ENCODE measurements around the gene IRF7.

The IRF7 gene

DNA sequence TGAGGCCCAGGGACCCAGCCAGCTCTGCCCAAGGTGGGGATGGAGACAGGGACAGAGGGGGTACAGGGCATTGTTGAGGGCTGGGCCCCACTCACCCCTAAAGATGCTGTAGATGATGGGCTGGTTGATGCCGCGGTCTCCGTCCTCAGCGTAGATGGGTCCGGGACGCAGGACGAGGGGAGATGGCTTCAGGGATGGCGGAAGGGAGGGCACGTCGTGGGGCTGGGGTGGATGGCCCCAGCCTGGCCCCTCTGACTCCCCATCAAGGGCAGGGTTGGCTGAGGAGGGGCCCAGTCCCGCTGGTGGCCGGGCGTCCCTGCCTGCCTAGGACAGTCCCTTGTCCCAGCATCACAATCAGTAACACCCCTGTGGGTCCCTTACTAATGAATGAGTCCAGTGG is 4.5 kb upstream of the IRF7 start:
- no peak for DNase-seq

DNA sequence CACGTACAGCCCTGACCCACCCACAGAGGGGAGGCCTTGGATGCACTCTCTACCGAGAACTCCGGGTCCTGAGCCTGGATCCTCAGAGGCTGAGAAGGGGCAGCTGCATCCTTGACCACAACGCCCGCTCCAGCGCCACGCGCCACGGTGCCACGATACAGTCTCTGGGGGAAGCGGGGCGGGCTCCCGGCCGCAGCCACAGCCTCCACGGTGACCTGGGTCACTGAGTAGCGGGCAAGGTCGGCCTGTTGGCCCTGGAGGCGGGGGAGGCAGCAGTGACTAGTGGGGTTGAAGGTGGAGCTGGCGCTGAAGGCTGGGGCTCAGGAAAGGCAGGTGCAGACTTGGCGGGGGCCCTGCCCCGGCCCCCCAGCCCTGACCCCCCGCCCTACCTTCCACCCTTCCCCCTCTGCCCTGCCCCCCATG is 3.9 kb upstream of the IRF7 start:
- DNase-seq = no peak

DNA sequence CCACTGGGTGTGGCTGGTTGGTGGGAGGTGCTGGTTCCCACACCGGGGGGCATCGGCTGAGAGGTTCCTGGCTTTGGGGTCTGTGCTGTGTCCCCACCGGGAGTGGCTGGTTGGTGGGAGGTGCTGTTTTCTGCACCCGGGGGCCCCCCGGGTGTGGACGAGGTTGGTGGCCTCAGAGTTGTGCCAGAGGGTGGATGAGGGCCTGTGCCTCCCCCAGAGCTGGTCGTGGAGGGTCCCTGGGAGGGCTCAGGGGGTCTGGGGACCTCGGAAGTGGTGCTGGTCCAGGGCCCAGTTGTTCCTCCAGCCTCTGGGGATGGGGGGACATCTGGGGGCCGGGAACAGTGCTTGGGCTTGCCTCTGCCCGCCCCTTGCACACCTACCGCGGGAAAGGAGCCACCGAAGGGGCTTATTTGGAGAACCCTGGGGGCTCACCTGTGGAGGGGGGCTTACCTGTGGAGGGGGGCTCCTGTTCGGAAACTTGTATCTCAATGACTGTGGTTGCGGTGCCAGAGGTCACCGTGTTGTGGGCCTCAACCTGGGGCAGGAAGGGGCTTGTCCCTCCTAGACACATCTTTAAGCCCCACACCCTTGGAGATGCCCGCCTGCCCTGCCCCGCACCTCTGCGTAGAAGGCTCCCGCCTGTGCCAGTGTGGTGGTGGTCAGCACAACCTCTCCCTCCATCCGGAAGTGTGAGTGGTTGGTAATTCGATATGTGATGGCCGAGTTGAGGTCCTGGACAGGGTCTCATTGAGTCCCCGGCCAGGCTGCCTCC is 3.3 kb upstream of the IRF7 start:
- DNase-seq = no peak

DNA sequence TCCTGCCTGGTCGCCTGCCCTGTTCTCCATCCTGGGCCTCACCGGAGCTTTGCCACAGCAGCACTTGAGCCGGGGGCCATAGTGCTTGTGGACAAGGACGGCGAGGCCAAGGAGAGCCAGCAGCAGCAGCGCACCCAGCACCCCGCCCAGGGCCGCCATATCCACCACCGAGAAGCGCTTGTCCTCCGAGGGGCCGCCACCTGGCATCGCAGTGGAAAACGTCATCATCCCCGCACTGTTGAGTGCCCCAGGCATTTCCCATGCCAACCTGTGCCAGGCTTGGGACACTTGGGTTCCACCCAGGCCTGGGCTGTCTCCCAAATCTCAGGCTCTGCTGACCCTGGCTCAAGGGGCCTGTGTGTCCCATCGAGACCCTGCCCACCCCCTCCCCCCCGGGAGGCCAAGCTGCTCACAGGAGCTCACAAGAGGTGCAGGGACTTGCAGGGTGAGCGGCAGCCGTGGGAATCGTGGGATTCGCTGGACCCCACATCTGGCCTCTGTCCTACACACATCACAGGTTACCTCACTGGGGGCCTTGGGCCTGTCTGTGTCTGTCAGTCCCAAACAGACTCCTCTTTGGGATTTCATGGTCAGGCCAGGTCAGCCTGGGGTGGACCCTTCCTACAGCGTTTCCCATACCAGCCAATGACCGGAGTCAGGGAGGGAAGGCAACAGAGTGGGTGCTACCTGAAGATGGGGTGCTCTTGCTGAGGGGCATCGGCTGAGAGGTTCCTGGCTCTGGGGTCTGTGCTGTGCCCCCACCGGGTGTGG is 2.3 kb upstream of the IRF7 start:
- no peak for DNase-seq

DNA sequence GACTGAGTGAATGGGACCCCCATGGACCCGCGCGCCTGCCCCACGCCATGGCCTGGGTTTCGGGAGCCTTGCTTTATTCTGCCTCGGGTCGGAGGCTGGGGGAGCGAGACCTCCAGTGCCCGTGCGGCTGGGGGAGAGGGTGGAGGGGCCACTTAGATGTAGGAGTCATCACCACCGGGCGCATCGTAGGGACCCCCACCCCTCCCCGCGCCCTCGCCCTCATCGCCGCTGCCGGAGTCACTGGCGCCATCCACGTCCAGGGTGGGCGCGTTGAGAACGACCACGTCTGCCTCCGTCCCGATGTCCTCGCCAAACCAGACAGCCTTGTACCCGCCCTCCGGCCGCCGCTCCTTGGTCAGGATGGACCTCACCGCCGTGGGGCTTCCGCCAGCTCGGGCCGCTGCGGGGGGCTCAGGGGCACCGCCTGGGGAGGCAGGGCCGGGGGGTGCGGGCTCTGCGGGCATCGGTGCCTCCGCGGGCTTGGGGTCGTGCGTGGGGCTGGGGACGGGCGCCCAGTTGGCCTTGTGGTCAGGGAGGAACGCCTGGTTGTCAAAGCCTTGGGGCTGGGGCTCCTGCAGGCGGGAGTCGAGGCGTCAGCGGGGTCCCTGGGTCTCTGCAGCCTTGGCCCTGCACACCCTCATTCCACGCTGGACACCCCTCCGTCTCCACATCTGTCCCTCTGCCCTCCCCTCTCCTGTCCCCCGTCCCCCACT is 1.6 kb upstream of the IRF7 start:
- no peak for DNase-seq

DNA sequence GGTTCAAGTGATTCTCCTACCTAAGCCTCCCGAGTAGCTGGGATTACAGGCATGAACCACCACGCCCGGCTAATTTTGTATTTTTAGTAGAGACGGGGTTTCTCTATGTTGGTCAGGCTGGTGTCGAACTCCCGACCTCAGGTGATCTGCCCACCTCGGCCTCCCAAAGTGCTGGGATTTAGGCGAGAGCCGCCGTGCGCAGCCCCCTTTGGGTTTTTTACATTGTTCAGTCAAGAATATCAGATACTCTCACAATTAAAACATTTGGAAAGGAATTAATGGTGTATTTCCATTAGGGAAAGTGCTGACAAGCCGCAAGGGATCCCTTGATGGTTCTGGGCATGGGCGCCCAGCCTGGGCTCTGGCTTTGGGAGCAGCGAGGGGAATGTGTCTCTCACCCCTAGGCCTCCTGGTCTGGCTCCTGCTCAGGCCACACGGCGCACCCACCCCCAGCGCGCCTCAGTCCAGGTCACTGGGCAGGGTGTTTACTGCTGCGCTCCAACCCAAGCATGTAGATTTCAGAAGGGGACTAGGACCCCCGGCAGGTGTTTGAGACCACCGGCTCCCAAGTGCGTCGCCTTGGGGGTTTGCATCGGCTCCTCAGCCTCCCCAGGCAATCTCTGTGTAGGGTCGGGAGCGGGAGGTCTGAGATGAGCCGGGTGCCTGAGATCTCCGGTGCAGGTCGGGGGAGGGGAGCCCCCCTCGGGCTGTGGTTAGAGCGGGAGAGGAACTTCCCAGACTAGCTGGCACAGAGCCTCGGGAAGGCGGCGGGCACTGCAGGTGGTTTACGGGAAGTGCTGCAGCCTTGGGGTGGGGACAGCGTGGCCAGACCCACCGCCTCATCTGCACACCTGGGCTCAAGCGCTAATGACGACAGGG is 809 bp upstream of the IRF7 start:
- no peak for DNase-seq

DNA sequence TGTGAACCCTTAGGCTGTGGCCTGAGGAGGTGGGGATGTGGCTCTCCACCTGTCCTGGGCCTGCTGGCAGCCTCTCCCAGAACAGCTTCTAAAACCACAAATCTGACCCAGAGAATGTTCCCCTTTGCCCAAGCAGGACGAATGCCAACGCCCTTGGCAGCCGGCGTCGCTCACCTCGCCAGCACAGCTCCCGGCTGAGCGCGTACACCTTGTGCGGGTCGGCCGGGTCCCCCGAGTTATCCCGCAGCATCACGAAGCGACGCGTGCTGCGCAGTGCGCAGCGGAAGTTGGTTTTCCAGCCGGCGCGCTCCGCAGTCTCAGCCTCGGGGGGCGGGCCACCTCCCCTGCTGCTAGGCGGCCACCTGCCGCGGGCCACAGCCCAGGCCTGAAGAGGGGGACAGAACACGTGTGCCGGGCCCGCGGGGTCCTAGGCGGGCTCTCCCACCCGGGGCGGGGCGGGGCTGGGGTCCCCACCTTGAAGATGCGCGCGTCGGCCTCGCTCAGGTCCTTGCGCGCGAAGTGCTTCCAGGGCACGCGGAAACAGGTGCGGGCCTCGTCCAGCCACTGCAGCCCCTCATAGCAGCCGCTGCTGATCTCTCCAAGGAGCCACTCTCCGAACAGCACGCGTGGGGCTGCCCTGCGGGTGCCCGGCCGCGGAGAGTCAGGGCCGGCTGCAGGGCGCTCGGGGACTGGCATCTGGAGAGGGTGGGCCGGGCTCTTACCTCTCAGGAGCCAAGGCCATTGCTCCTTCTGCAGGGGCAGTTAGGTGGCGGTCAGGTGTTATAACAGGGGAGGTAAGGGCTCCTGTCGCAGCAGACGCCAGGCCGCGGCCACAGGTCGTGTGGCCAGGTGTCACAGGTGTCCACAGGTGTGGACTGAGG is 887 bp downstream of the IRF7 start:
- DNase-seq = no peak

DNA sequence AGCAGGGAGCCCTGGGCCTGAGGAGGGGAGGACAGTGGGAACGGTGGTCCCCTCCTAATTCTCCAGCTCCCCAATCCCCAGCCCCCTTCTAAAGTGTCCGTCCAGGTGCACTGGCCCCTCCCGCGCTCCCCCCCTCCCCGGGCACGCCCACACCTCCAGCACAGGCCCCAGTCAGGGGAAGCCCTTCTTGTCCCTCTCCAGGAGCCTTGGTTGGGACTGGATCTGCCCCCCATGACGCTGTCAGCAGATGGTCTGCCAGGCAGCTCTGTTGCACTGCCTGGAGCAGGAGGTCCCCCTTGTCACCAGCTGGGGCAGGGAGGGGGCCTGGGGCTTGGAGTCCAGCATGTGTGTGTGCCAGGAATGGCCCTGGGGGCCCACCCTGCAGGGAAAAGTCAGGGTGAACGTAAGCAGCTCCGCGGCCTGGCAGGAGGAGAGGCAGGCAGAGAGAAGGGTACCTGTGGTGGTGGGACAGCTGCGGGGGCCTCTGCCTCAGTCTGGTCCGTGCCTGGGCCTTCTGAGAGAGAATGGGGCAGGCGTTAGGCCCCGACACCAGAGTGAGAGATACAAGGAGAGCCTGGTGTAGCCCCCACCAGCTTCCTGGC is 1.6 kb downstream of the IRF7 start:
- DNase-seq = no peak

DNA sequence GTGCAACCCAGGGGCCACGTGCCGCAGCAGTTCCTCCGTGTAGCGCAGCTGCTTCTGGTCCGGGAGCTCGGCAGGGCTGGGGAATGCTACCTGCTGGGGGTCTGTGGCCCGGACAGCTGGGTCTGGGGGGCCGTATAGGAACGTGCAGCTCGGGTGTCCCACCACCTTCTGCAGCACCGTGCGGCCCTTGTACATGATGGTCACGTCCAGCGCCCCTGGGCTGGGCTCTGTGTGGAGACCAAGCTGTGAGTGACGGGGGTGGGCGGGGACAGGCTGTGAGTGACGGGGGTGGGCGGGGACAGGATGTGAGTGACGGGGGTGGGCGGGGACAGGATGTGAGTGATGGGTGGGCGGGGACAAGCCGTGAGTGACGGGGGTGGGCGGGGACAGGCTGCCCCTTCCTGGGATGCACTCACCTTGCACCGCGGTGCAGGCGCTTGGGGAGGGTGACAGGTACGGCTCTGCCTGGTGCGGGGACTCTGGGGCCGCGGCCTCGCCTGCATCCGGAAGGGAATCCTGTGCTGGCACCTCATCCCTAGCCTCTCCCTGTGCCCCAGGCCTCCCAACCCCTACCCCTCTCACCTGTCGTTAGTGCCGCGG is 2.3 kb downstream of the IRF7 start:
- peak; percentile 67 for DNase-seq

DNA sequence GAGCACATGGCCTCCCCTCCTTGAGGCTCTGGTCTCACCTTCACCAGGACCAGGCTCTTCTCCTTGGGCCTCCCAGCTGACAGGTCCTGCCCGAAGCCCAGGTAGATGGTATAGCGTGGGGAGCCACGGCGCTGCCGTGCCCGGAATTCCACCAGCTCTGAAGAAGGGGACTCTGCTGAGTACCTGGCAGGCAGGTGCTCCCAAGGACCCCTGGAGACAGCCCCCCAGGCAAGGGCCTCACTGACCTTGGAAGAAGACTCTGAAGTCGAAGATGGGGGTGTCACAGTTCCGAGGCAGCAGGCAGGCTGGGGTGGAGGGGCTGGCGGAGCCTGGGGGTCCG is 2.8 kb downstream of the IRF7 start:
- no peak for DNase-seq

DNA sequence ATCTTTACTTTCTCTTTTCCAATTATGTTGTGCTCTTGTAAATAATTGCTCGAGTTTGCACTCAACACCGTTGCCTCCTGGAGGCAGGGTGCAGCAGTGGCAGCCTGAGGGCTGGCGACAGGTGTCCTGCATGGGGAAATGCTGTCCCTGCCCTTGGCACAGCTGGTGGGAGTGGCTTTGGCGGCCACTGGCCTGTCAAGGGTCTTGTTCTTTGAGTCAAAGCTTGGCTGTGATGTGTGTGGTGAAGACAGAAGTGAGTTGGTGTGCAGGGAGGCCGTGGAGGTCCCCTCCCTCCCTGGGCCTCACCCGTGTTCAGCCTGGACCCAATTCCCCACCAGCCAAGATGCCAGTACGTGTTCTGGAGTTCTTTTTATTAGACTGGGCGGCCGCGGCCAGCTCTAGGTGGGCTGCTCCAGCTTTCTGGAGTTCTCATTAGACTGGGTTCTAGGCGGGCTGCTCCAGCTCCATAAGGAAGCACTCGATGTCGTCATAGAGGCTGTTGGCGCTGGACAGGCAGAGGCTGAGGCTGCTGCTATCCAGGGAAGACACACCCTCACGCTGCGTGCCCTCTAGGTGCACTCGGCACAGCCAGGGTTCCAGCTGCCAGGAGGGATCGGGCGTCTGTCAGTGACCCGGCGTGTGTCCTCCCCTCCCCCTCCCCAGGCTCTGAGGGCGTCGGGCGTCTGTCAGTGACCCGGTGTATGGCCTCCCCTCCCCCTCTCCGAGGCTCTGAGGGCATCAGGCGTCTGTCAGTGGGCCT is 3.4 kb downstream of the IRF7 start:
- DNase-seq = no peak

DNA sequence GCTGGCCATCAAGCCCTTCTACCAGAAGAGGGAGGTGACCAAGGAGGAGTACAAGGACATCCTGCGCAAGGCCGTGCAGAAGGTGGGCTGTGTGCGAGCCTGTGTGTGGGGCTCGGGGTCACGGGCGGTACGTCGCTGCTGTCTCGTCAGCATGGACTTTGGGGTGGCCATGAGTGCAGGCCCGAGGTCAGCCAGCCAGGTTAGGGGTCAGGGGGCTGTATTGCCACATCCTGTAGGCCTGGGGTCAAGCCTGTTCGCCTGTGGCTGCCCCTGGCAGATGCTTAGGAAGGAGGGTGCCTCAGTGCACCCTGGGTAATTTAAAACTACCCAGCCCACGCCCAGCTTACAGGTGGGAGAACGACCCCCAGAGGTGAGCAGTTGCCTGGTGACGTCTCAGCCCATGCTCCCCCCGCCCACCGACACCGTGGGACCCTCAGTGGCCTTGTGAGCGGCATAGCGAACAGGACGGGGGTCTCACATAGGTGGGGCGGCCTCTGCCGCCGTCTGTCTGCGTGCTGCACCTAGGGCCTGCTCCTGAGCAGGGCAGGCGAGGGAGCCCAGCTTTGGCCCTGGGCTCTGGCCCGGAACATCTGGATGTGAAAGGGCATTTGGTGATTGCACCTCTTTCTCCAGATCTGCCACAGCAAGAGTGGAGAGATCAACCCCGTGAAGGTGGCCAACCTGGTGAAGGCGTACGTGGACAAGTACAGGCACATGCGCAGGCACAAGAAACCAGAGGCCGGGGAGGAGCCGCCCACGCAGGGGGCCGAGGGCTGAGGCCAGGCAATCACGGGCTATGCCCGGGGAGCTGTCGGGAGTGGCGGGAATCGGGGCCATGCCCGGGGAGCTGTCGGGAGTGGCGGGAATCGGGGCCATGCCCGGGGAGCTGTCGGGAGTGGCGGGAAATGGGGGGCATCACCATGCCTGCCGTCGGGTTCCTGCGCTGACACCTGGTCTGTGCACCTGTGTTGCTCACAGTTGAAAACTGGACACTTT is 4.5 kb downstream of the IRF7 start:
- DNase-seq = no peak

DNA sequence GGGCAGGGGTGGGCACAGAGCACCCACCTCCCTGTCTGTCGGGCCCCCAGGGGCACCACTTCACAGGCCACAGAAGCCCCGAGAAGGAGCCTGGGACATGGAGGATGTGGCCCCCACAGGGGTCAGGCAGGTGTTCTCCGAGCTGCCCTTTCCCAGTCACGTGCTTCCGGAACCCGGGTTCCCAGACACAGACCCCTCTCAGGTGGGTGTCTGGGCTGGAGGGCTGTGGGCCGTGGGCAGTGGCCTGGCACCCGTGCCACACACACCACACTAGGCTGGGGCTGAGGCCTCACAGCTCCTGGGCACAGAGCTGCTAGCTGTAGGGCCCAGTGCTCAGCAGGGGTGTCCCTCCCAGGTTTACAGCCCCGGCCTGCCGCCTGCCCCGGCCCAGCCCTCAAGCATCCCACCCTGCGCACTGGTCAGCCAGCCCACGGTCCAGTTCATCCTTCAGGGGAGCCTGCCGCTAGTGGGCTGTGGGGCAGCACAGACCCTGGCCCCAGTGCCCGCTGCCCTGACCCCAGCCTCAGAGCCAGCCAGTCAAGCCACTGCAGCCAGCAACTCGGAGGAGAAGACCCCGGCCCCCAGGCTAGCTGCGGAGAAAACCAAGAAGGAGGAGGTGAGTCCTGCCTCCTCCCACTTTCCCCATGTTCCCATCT is 5.5 kb downstream of the IRF7 start:
- DNase-seq = no peak

DNA sequence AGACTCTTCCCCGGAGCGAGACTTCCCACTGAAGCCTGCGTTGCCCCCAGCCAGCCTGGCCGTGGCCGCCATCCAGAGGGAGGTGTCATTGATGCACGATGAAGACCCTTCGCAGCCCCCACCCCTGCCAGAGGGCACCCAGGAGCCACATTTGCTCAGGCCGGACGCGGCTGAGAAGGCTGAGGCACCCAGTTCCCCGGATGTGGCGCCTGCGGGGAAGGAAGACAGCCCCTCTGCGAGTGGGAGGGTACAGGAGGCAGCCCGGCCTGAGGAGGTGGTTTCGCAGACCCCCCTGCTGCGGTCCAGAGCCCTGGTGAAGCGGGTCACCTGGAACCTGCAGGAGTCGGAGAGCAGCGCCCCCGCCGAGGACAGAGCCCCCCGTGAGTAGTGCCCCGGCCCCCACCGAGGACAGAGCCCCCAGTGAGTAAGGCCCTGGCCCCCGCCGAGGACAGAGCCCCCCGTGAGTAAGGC is 6.4 kb downstream of the IRF7 start:
- DNase-seq = no peak

DNA sequence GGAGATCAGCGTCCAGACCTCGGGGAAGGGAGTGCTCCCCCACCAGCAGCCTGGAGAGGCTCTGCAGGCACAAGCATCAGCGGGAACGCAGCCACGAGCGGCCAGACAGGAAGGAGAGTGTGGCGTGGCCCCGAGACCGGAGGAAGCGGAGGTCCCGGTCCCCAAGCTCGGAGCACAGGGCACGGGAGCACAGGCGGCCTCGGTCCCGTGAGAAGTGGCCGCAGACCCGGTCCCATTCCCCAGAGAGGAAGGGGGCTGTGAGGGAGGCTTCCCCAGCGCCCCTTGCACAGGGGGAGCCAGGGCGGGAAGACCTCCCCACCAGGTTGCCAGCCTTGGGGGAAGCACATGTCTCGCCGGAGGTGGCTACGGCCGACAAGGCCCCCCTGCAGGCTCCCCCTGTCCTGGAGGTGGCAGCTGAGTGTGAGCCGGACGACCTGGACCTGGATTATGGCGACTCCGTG is 6.9 kb downstream of the IRF7 start:
- DNase-seq = no peak

DNA sequence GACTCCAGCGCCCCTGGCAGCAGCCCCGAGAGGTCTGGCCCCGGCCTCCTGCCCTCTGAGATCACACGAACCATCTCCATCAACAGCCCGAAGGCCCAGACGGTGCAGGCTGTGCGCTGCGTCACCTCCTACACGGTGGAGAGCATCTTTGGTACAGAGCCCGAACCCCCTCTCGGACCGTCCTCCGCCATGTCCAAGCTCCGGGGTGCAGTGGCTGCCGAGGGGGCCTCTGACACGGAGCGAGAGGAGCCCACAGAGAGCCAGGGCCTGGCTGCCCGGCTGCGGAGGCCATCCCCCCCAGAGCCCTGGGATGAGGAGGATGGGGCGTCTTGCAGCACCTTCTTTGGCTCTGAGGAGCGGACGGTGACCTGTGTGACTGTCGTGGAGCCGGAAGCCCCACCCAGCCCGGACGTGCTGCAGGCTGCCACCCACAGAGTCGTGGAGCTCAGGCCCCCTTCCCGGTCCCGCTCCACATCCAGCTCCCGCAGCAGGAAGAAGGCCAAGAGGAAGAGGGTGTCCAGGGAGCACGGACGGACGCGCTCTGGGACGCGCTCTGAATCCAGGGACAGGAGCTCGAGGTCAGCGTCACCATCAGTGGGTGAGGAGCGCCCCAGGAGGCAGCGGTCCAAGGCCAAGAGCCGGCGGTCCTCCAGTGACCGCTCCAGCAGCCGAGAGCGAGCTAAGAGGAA is 7.6 kb downstream of the IRF7 start:
- no peak for DNase-seq

DNA sequence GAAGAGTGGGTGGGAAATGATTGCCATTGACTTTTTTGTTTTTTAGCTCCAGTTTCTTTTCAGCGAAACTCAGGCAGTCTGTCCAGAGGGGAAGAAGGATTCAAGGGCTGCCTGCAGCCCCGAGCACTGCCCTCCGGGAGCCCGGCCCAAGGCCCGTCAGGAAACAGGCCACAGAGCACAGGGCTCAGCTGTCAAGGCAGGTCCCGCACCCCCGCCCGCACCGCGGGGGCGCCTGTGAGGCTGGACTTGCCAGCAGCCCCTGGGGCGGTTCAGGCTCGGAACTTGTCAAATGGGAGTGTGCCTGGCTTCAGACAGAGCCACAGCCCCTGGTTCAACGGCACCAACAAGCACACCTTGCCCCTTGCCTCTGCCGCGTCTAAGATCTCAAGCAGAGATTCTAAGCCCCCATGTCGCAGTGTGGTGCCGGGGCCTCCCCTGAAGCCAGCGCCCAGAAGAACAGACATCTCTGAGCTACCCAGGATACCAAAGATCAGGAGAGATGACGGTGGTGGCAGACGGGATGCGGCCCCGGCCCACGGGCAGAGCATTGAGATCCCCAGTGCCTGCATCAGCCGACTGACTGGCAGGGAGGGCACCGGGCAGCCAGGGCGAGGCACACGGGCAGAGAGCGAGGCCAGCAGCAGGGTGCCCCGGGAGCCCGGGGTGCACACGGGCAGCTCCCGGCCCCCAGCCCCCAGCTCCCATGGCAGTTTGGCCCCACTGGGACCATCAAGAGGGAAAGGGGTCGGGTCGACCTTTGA is 8.6 kb downstream of the IRF7 start:
- DNase-seq = no peak

Data from CD4-positive, alpha-beta T cell treated with Interleukin-4 for 4 hours (primary cell).